BJ (cell line): Measurements from ENCODE around the gene KAT6B. TPM values are rescaled to one million over a fixed set of nuclear protein-coding genes. Genes with fewer than 3 reads are reported as not detected.
A peak's percentile ranks its signal among the peaks of the same experiment; 100 is the strongest.

ENCODE experiments used
- CTCF ChIA-PET: fragments of 350-600 bp; formaldehyde crosslinking; extraction: SDS; loops from one replicate; lab custom pipeline; 2021; ENCODE audit warnings: antibody characterized with exemption, inconsistent platforms; lab: Yijun Ruan, JAX
- POLR2A ChIA-PET: fragments of 300-600 bp; sonication (Branson Sonifier 250); formaldehyde crosslinking; extraction: SDS; loops from one replicate; lab custom pipeline; 2021; ENCODE audit warnings: antibody characterized with exemption; lab: Charles Lee
- DNase-seq: peaks from one replicate; pipeline ENCODE4 v3.0.0-alpha.2; 2011; ENCODE audit warnings: low read depth
- H3K27me3 ChIP-seq: 2 replicates; pipeline ENCODE4 v1.6.0; 2011; ENCODE audit warnings: low read length; ENCODE audit not compliant: control insufficient read depth, insufficient read depth
- H3K36me3 ChIP-seq: 2 replicates; pipeline ENCODE4 v1.5.1; 2011; ENCODE audit warnings: low read length; ENCODE audit not compliant: control insufficient read depth, insufficient read depth
- H3K4me3 ChIP-seq: 2 replicates; pipeline ENCODE4 v1.5.1; 2011; ENCODE audit warnings: low read depth, mild to moderate bottlenecking, control low read depth, low read length
- polyA plus RNA-seq: library from polyadenylated mRNA; depleted of rRNA; stranded (reverse); fragments of >200 nt; gene quantifications from 2 replicates; pipeline ENCODE4 v1.2.3, GENCODE V29; 2011
- TF ChIP-seq, protein P1 (sequence below): IDR thresholded peaks from 2 replicates; pipeline ENCODE4 v1.5.1; 2011; ENCODE audit warnings: low read depth, mild to moderate bottlenecking, control low read depth, inconsistent platforms, low read length, moderate library complexity; ENCODE audit not compliant: insufficient read depth

KAT6B gene
- polyA plus RNA-seq, 1 experiment = 5.1 TPM

DNA sequence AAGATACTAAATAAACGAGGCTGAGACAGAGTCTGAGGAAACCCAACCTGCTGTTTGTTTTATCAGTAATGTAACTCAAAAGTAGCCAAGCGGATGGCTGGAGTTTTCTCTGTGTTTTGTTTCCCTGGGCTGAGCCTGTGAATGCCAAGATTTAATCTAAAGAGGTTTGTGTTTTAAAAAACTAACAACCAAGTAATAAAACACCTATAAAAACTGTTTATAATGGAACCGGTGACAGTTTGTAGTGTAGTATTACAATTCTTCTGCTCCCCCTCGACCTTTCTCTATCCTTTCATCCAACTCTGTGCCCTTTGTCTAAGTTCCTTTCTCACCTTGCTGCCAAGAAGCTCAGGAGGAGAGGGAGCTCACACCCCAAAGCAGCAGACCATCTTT is 2.6 kb upstream of the KAT6B start:
- Histone ChIP-seq H3K27me3 (no peaks in the 10 kb centered on the region), H3K36me3 (no peaks in the 10 kb centered on the region), H3K4me3 (no peak overlapping the region)
- TF ChIP-seq, protein P1, sequence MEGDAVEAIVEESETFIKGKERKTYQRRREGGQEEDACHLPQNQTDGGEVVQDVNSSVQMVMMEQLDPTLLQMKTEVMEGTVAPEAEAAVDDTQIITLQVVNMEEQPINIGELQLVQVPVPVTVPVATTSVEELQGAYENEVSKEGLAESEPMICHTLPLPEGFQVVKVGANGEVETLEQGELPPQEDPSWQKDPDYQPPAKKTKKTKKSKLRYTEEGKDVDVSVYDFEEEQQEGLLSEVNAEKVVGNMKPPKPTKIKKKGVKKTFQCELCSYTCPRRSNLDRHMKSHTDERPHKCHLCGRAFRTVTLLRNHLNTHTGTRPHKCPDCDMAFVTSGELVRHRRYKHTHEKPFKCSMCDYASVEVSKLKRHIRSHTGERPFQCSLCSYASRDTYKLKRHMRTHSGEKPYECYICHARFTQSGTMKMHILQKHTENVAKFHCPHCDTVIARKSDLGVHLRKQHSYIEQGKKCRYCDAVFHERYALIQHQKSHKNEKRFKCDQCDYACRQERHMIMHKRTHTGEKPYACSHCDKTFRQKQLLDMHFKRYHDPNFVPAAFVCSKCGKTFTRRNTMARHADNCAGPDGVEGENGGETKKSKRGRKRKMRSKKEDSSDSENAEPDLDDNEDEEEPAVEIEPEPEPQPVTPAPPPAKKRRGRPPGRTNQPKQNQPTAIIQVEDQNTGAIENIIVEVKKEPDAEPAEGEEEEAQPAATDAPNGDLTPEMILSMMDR = no peak
- no peak for DNase-seq
- POLR2A ChIA-PET = no interaction called here
- CTCF ChIA-PET = no interaction called here

GRCh38 chr10:74824184-74824899 is 2.1 kb upstream of the KAT6B start:
- TF ChIP-seq, protein P1 = no peak
- Histone ChIP-seq H3K36me3 (no peaks in the 10 kb centered on the region), H3K4me3 (peak overlapping the region; percentile 97), H3K27me3 (no peaks in the 10 kb centered on the region)
- ChIA-PET POLR2A (no interaction called here), CTCF (no interaction called here)
- no peak for DNase-seq

GRCh38 chr10:74824900-74825370 is 1.5 kb upstream of the KAT6B start:
- POLR2A ChIA-PET = no interaction called here
- Histone ChIP-seq H3K27me3 (no peaks in the 10 kb centered on the region), H3K4me3 (peak overlapping the region; percentile 97), H3K36me3 (no peaks in the 10 kb centered on the region)
- DNase-seq = no peak
- TF ChIP-seq, protein P1 = no peak
- CTCF ChIA-PET = no interaction called here

GRCh38 chr10:74825371-74826141 is 844 bp upstream of the KAT6B start:
- ChIA-PET CTCF (no interaction called here), POLR2A (interaction anchor here (0.6 kb wide), 3 partner anchors 228 to 449 kb away, joined by 3 to 5 read pairs (median 4); no protein-coding TSS in a partner anchor)
- Histone ChIP-seq H3K36me3 (no peaks in the 10 kb centered on the region), H3K27me3 (no peaks in the 10 kb centered on the region), H3K4me3 (peak overlapping the region; percentile 97)
- DNase-seq = no peak
- TF ChIP-seq, protein P1 = no peak

GRCh38 chr10:74827045-74827441 is 643 bp downstream of the KAT6B start:
- ChIA-PET POLR2A (no interaction called here), CTCF (interaction anchor here (0.6 kb wide), 1 partner anchor 437 kb away, joined by 3 read pairs; no protein-coding TSS in a partner anchor)
- TF ChIP-seq, protein P1 = no peak
- H3K27me3 ChIP-seq = no peaks in the 10 kb centered on the region
- H3K36me3 ChIP-seq = no peaks in the 10 kb centered on the region
- H3K4me3 ChIP-seq = peak overlapping the region; percentile 70
- no peak for DNase-seq
